DMS53 treated with DMSO at 0.1 percent for 48 hours (cell line): ENCODE data around the gene RAD51.
"Not testable (repeated sequence)": the region's sequence is repeated elsewhere in the genome, so short reads cannot be mapped to it uniquely, and the experiment has no call there.

Source experiments
- DNase-seq: peaks from one replicate; lab custom pipeline; 2025; ENCODE audit not compliant: unreplicated experiment; lab: John Stamatoyannopoulos, UW

Gene RAD51

GRCh38 chr15:40694688-40695468 lies at the start of gene RAD51:
Gene RAD51, plus strand, starts transcription at chr15:40695174. Its CDS starts 3,585 bp downstream, at chr15:40698759.
- DNase-seq: peak; percentile 71

- no peak for DNase-seq
Observed at GRCh38 chr15:40647523-40647922, 47.5 kb upstream of the RAD51 start.

- no peak for DNase-seq
Observed at GRCh38 chr15:40650479-40650878, 44.5 kb upstream of the RAD51 start.

- DNase-seq: no peak
Observed at GRCh38 chr15:40660686-40661085, 34.3 kb upstream of the RAD51 start.

- no peak for DNase-seq
Observed at GRCh38 chr15:40664909-40665308, 30.1 kb upstream of the RAD51 start.

GRCh38 chr15:40676290-40676689 lies 18.7 kb upstream of the RAD51 start:
- not testable (repeated sequence) for DNase-seq

- not testable (repeated sequence) for DNase-seq
Observed at GRCh38 chr15:40676906-40677305, 18.1 kb upstream of the RAD51 start.

GRCh38 chr15:40680151-40680550 lies 14.8 kb upstream of the RAD51 start:
- no peak for DNase-seq

- DNase-seq: not testable (repeated sequence)
Observed at GRCh38 chr15:40680959-40681358, 14.0 kb upstream of the RAD51 start.

GRCh38 chr15:40684381-40684780 lies 10.6 kb upstream of the RAD51 start:
- DNase-seq: no peak

GRCh38 chr15:40685376-40685775 lies 9.6 kb upstream of the RAD51 start:
- no peak for DNase-seq

GRCh38 chr15:40688932-40689799 lies 5.8 kb upstream of the RAD51 start:
- DNase-seq: no peak

GRCh38 chr15:40691737-40692136 lies 3.2 kb upstream of the RAD51 start:
- no peak for DNase-seq

GRCh38 chr15:40693904-40694687 lies 878 bp upstream of the RAD51 start:
- no peak for DNase-seq

- DNase-seq: peak; percentile 12
Observed at GRCh38 chr15:40695469-40695890, 506 bp downstream of the RAD51 start.

- DNase-seq: no peak
Observed at GRCh38 chr15:40696228-40696627, 1.3 kb downstream of the RAD51 start.

- no peak for DNase-seq
Observed at GRCh38 chr15:40697916-40698315, 2.9 kb downstream of the RAD51 start.

- DNase-seq: no peak
Observed at GRCh38 chr15:40702077-40702476, 7.1 kb downstream of the RAD51 start.

GRCh38 chr15:40706121-40706520 lies 11.1 kb downstream of the RAD51 start:
- no peak for DNase-seq

- peak; percentile 19 for DNase-seq
Observed at GRCh38 chr15:40714144-40714543, 19.2 kb downstream of the RAD51 start.

GRCh38 chr15:40716165-40716564 lies 21.2 kb downstream of the RAD51 start:
- DNase-seq: no peak
